ENCODE results near the gene PAX5.

DNA sequence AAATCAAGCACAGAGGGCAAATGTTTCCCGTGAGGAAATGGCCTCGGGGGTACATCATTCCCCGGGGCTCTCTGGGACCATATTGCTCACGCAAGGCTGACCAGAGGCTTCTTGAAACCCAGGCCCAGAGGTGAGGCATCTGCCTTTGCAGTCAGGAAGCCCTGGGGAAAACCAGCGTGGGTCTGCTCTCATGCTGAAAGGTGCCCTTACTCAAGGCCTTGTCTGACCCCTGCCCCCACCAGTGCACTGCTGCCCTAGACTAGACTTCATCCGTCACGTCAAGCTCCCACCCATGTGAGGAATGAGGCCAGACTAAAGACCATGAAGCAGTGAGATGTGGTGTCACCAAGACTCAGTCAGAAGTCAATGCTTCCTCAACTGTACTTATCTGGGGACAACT, 66.1 kb downstream of the PAX5 start:
- TF ChIP-seq POLR2A (IDR thresholded peaks at IDR 0.05) (no peak), CTCF (IDR thresholded peaks at IDR 0.05) (no peak)
